KOPT-K1 (cell line): ENCODE measurements around the gene FAM120AOS.

ENCODE experiments used
- H3K27ac ChIP-seq: fragments of 200-600 bp; sonication (generic); 2 replicates; pipeline ENCODE4 v1.5.1; 2016; ENCODE audit warnings: antibody characterized with exemption, mild to moderate bottlenecking, low read depth, low read length; ENCODE audit not compliant: poor library complexity, severe bottlenecking
- H3K36me3 ChIP-seq: fragments of 200-600 bp; sonication (generic); 2 replicates; pipeline ENCODE4 v1.5.1; 2017; ENCODE audit warnings: antibody characterized with exemption, mild to moderate bottlenecking, low read length, moderate library complexity; ENCODE audit not compliant: insufficient read depth
- H3K9me3 ChIP-seq: fragments of 200-600 bp; sonication (generic); 2 replicates; pipeline ENCODE4 v1.5.1; 2017; ENCODE audit warnings: antibody characterized with exemption, low read length, mild to moderate bottlenecking; ENCODE audit not compliant: insufficient read depth, poor library complexity, severe bottlenecking

The FAM120AOS gene

GRCh38 chr9:93397661-93398373, 55.6 kb downstream of the FAM120AOS start:
- H3K36me3 ChIP-seq, result no peaks in the 10 kb centered on the region
- no peak overlapping the region for H3K27ac ChIP-seq

More at GRCh38 chr9:93397661-93398373, 55.6 kb downstream of the FAM120AOS start:
- H3K9me3 ChIP-seq, result no peaks in the 10 kb centered on the region
